Nephron progenitor cell (in vitro differentiated cells): Measurements from ENCODE around the gene MGMT.

Experiments
- DNase-seq: peaks from one replicate; pipeline ENCODE4 v3.0.0; 2021
- H3K27ac Mint-ChIP-seq: 2 replicates; pipeline ENCODE4 v1.8.0; 2021; ENCODE audit warnings: mild to moderate bottlenecking, moderate library complexity, mixed read lengths
- H3K27me3 Mint-ChIP-seq: 2 replicates; pipeline ENCODE4 v1.8.0; 2021; ENCODE audit warnings: mild to moderate bottlenecking, low read depth, mixed read lengths; ENCODE audit not compliant: poor library complexity
- H3K36me3 Mint-ChIP-seq: 2 replicates; pipeline ENCODE4 v1.8.0; 2021; ENCODE audit warnings: low read depth, mixed read lengths
- H3K4me1 Mint-ChIP-seq: 2 replicates; pipeline ENCODE4 v1.8.0; 2021; ENCODE audit warnings: mixed read lengths
- H3K4me3 Mint-ChIP-seq: 2 replicates; pipeline ENCODE4 v1.8.0; 2021; ENCODE audit warnings: mild to moderate bottlenecking, moderate library complexity, mixed read lengths
- H3K9me3 Mint-ChIP-seq: 2 replicates; pipeline ENCODE4 v1.8.0; 2021; ENCODE audit warnings: mild to moderate bottlenecking, moderate library complexity, mixed read lengths
- CTCF ChIP-seq: fragments of 200-600 bp; sonication (generic); IDR thresholded peaks from 2 replicates; pipeline ENCODE4 v1.5.0; 2021; ENCODE audit warnings: antibody characterized with exemption

The MGMT gene

GRCh38 chr10:129446183-129446581 lies 20.9 kb upstream of the MGMT start:
- H3K4me3 Mint-ChIP-seq = peak overlapping the region; percentile 38
- H3K27me3 Mint-ChIP-seq = peaks cover 30% of the 10 kb centered on the region
- no peak for DNase-seq
- H3K36me3 Mint-ChIP-seq = no peaks in the 10 kb centered on the region
- peaks cover 35% of the 10 kb centered on the region for H3K4me1 Mint-ChIP-seq
- H3K27ac Mint-ChIP-seq = peak overlapping the region; percentile 67
- H3K9me3 Mint-ChIP-seq = no peaks in the 10 kb centered on the region
- TF ChIP-seq CTCF = no peak

DNA sequence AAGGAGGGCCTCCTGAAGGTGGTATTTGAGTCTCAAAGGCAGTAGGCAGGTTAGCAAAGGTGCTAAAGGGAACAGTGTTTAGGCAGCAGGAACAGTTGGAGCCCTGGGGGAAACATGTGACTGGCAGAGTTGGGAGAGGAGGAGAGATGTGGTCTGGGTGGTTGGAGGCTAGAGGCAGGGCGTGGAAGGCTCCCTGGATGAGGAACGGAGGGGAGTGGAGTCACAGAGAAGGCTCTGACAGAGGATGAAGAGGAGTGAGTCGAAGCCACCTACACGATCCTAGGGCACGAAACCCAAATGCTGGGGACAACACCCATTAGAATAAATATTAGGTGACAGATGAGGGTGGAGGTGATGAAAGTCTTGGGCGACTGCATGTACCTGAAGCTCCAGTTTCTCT lies 19.6 kb upstream of the MGMT start:
- Mint-ChIP-seq H3K4me1 (peaks cover 24% of the 10 kb centered on the region), H3K27me3 (peaks cover 36% of the 10 kb centered on the region)
- no peak for TF ChIP-seq CTCF

GRCh38 chr10:129448086-129448485 lies 19.0 kb upstream of the MGMT start:
- no peak for TF ChIP-seq CTCF
- Mint-ChIP-seq H3K9me3 (no peaks in the 10 kb centered on the region), H3K36me3 (no peaks in the 10 kb centered on the region), H3K27ac (no peak overlapping the region), H3K4me3 (no peak overlapping the region), H3K27me3 (peaks cover 39% of the 10 kb centered on the region), H3K4me1 (peaks cover 20% of the 10 kb centered on the region)
- no peak for DNase-seq

More for the DNA sequence above, 19.6 kb upstream of the MGMT start:
- H3K27ac Mint-ChIP-seq = peak overlapping the region; percentile 38
- DNase-seq = no peak
- H3K36me3 Mint-ChIP-seq = no peaks in the 10 kb centered on the region
- H3K9me3 Mint-ChIP-seq = no peaks in the 10 kb centered on the region
- no peak overlapping the region for H3K4me3 Mint-ChIP-seq

DNA sequence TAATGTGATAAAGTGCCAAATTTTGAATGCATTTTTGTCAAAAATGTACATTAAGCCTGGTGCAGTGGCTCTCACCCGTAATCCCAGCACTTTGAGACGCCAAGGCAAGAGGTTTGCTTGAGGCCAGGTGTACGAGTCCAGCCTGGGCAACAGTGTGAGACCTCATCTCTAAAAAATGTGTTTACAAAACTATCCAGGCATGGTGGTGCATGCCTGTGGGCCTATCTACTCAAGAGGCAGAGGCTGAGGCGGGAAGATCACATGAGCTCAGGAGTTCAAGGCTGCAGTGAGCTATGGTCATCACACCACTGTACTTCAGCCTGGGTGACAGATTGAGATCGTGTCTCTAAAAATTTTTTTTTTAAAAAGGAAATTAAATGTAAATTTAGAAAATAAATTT lies 18.5 kb upstream of the MGMT start:
- Mint-ChIP-seq H3K27ac (no peak overlapping the region), H3K36me3 (no peaks in the 10 kb centered on the region), H3K9me3 (no peaks in the 10 kb centered on the region), H3K27me3 (peaks cover 35% of the 10 kb centered on the region), H3K4me1 (peaks cover 16% of the 10 kb centered on the region), H3K4me3 (no peak overlapping the region)
- TF ChIP-seq CTCF = no peak
- DNase-seq = no peak

GRCh38 chr10:129449893-129450292 lies 17.1 kb upstream of the MGMT start:
- H3K36me3 Mint-ChIP-seq = no peaks in the 10 kb centered on the region
- TF ChIP-seq CTCF = no peak
- H3K27ac Mint-ChIP-seq = no peak overlapping the region
- DNase-seq = no peak
- H3K27me3 Mint-ChIP-seq = peaks cover 38% of the 10 kb centered on the region
- H3K4me3 Mint-ChIP-seq = no peak overlapping the region
- peaks cover 16% of the 10 kb centered on the region for H3K4me1 Mint-ChIP-seq
- no peaks in the 10 kb centered on the region for H3K9me3 Mint-ChIP-seq

DNA sequence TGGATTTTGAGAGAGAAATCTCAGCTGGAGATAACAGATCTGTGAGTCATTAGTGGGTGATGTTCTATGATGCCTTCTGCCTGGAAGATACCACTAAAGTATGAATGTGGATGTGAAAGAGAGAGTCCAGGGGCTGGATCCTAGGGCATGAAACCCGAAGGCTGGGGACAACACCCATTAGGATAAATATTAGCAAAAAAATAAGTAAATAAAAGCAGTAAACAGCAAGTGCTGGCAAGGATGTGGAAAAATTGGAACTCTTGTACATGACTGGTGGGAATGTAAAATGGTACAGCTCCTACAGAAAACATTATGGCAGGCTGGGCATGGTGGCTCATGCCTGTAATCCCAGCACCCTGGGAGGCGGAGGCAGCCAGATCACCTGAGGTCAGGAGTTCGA lies 16.6 kb upstream of the MGMT start:
- no peak for TF ChIP-seq CTCF
- Mint-ChIP-seq H3K9me3 (no peaks in the 10 kb centered on the region), H3K4me1 (peaks cover 16% of the 10 kb centered on the region), H3K36me3 (no peaks in the 10 kb centered on the region), H3K27me3 (peaks cover 38% of the 10 kb centered on the region), H3K27ac (no peak overlapping the region), H3K4me3 (no peak overlapping the region)
- DNase-seq = no peak
